NCI-H345 treated with DMSO at 0.1 percent for 48 hours (cell line): Measurements from ENCODE around the gene METTL23.
A peak's percentile ranks its signal among the peaks of the same experiment; 100 is the strongest.

Experiments used
- DNase-seq: peaks from one replicate; lab custom pipeline; 2025; ENCODE audit not compliant: unreplicated experiment; lab: John Stamatoyannopoulos, UW

Gene METTL23

GRCh38 chr17:76726776-76727718 lies at the start of gene METTL23:
Gene METTL23 (plus strand): TSS chr17:76726839. CDS start chr17:76729711, 2,872 bp downstream.
- DNase-seq = no peak

GRCh38 chr17:76677406-76677805 lies 49.2 kb upstream of the METTL23 start:
- DNase-seq = no peak

GRCh38 chr17:76678330-76678729 lies 48.3 kb upstream of the METTL23 start:
- no peak for DNase-seq

- no peak for DNase-seq
Measured at GRCh38 chr17:76679239-76679638, 47.4 kb upstream of the METTL23 start.

- peak; percentile 17 for DNase-seq
Measured at GRCh38 chr17:76681222-76682137, 45.2 kb upstream of the METTL23 start.

GRCh38 chr17:76682296-76682695 lies 44.3 kb upstream of the METTL23 start:
- DNase-seq = no peak

GRCh38 chr17:76683011-76683755 lies 43.5 kb upstream of the METTL23 start:
- DNase-seq = no peak

- peak; percentile 18 for DNase-seq
Measured at GRCh38 chr17:76683921-76684745, 42.5 kb upstream of the METTL23 start.

GRCh38 chr17:76684756-76685155 lies 41.9 kb upstream of the METTL23 start:
- DNase-seq = no peak

- no peak for DNase-seq
Measured at GRCh38 chr17:76685366-76685765, 41.3 kb upstream of the METTL23 start.

GRCh38 chr17:76685846-76686245 lies 40.8 kb upstream of the METTL23 start:
- DNase-seq = no peak

GRCh38 chr17:76686538-76687297 lies 39.9 kb upstream of the METTL23 start:
- no peak for DNase-seq

- no peak for DNase-seq
Measured at GRCh38 chr17:76687298-76688164, 39.1 kb upstream of the METTL23 start.

GRCh38 chr17:76688165-76688622 lies 38.4 kb upstream of the METTL23 start:
- DNase-seq = no peak

- DNase-seq = no peak
Measured at GRCh38 chr17:76689859-76690258, 36.8 kb upstream of the METTL23 start.

GRCh38 chr17:76690596-76691280 lies 35.9 kb upstream of the METTL23 start:
- DNase-seq = no peak

- DNase-seq = no peak
Measured at GRCh38 chr17:76691379-76692191, 35.1 kb upstream of the METTL23 start.
